IPS-NIHi7 (cell line): ENCODE measurements around the gene USP46.

ENCODE experiments used
- DNase-seq: peaks from one replicate; pipeline ENCODE4 v3.0.0; 2012; ENCODE audit warnings: mixed read lengths; ENCODE audit errors: extremely low spot score

The USP46 gene

GRCh38 chr4:52621567-52621966 is 37.5 kb downstream of the USP46 start:
- DNase-seq, result no peak

DNA sequence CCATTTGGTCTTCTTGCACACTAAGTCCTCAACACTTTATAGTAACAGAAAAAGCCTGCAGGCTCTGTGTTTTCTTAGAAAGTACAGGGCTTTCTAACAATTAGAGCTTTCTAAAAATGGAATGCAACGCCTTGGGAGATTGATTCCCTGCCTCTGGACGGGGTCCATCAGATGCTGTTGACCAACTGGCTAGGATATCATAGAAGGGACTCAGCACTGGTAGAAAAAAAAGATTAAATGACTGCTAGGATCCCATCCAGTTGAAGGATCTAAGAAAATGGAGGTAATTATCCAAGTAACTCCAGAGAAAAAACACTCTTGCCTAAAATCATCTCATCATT is 39.5 kb downstream of the USP46 start:
- DNase-seq, result no peak

DNA sequence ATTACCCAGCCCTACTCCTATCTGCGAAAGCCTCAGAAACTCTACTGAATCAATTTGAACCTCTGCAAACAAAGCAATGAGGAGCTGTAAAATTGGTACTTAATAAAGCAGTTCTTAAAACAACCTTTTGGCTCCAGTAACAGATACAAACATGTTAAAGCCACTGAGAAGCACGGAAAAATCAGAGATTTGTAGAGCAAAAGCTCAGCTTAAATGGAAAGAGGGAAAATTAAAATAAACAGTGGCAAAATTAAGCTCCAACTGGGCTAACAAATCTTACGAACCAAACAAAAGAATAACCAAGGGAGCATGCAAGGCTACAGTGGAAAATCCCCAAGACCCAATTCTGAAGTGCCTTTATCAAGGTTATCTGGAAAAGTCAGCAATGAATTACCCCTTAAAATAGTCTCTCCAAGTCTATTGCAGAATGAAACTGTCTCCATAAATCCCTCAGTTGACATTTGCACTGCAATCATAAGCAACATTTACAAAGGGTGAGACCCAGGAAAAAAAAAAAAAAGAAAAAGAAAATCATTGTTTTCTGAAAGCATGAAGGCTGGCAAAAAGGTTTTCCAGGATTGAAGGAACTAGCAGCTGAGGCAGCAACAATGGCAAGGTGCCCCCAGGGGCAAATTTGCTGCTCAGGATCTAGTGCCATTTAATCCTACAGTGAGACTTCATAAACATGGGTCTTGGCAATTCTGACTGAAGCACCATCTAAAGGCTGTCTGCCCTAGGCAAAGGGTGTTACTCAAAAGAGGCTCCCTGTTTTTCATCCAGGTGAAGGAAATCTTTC is 40.1 kb downstream of the USP46 start:
- DNase-seq, result no peak

- DNase-seq, result no peak
Measured at GRCh38 chr4:52617336-52618020, 41.6 kb downstream of the USP46 start.

- DNase-seq, result no peak
Measured at GRCh38 chr4:52614241-52614640, 44.9 kb downstream of the USP46 start.

GRCh38 chr4:52612341-52612740 is 46.8 kb downstream of the USP46 start:
- no peak for DNase-seq

DNA sequence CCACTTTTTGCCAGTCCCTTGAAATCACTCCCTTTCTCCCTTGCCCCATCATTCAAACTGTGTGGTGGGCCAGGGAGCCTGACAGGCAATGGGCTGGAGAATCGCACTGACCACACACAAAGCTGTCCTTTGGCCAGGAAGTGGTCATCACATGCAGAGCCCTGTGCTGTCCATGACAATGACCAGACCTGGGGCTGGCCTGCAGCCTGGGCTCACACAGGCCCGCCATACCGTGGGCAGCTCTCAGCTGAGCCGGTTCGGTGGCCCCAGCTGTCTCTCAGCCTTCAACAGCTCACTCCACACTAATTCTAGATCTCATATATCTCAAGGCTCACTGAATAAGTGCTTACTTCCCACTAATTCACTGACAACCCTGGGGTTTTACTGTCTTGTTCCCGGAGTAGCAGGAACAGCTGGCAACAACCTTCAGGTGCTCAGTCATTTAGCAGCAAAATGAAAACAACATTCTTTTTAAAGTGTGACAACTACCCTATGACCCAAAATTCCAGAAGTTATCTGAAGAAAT is 48.0 kb downstream of the USP46 start:
- no peak for DNase-seq

GRCh38 chr4:52606726-52607125 is 52.4 kb downstream of the USP46 start:
- no peak for DNase-seq

DNA sequence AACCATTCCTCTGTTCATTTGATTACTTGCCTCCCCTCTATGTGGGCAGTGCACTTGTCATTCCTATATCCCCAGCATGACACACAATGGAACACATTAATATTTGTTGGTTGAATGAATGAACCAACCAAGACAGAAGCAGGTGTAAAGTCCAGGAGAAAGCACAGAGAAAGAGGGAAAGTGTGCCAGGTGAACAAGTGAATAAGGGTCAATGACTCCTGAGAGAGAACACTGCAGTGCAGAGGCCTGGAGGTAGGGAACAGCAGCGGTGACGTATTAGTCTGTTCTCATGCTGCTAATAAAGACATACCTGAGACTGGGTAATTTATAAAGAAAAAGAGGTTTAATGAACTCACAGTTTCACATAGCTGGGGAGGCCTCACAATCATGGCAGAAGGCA is 53.1 kb downstream of the USP46 start:
- DNase-seq, result no peak

DNA sequence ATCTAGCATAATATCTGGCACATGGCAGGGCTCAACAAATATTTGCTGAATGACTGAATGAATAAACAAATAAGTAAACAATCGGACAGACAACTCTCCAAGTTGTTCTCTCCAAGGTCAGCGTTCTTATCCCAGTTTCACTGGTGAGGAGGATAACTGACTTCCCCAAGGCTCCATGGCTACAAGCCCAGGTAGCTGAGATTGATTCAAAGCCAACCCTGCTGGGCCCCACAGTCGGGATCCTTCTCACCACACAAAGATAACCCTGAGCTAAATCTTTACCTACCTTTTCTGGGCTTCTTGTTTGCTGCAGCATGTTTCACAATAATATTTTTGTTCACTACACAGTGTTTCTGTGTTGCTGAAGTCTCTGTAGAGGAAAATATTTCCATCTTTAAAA is 54.9 kb downstream of the USP46 start:
- DNase-seq, result no peak

DNA sequence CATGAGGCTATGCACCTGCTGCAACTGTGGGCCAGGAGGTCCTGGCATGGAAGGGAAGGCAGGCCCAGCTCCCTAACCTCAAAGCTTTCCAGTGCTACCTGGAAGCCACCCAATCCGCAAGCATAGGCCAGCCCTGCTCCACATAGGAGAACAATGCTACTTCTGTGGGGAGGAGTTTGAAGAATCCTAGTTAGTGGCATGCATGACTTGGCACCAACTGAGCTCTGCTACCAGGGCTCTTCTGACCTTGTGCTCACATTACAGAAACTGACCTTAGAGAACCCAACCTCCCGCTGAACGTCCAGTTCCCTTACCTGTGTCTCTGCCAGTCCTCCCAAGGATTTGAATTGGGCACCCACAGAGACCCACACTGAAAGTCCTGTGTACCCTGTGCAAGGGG is 58.8 kb downstream of the USP46 start:
- no peak for DNase-seq

GRCh38 chr4:52595001-52595400 is 64.1 kb downstream of the USP46 start:
- no peak for DNase-seq

GRCh38 chr4:52592287-52592686 is 66.8 kb downstream of the USP46 start:
- DNase-seq, result no peak

DNA sequence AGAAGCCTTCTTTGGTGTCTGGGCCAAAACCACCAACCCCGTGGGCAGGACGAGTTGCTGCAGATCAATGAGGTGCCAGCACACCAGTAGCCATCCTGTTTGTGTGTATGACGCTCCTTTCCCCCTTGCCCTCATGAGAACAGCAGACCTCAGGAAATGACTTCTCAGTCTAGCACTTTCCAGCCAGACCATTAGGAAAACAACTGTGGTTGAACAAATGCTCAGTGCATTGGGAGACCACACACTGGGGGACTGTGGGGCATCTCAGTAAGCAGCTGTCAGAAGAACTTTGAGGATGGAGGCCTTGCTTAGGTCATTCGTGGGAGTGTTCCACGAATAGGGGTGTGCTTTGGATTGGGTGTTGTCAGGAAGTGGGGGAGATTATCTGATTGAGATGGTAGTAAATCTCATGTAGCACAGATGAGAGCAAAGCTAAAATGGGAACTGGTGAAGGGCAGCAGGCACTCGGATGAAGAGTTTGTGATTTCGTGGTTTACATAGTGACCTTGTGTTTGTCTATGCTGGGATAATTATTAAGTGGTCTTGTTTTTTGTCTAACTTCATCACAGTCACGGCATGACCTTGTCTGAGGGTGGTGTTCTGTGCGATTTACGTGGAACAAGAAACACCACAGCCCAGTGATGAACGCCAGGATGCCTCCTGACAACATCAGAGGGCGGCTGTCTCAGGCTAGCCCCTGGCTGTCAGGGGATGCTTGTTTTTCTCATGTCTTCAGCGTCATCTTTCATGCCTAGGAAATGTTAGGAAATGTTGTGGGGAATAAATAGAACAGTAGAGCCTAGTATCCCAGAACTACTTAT is 70.1 kb downstream of the USP46 start:
- no peak for DNase-seq

DNA sequence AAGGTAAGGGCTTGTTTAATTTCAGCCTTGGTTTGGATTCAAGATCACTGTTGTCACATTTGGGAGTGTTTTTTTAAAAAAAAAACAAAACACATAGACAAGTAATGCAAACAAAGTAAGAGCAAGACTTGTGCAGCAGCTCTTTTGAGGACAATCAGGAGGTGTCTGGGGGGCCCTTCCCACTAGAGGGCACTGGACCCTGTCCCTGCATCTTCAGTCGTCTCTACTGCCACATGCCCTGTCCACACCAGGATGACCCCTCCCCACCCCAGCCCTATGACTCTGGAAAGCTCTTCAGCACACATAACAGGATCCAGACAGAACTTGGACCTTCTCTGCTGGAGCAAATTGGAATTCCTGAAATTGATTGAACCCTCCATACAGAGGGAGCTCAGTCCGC is 71.0 kb downstream of the USP46 start:
- peak; percentile 84 for DNase-seq

DNA sequence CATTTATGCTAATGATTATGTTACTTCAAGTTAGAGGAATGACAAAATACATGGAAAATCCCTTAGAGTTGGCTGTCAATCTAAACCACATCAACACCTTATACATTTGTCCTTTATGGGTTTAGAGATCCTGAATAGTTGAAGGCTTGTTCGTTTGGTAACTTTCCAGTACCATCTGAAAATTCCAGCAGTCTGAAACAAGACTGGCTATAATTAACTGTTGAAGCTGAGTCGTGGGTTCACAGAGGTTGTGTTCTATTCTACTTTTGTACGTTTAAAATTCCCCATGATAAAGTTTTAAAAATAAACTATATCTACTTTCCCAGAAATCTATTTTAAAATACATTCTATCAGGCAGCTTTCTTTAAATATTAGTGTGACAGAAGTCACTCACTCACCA is 73.0 kb downstream of the USP46 start:
- no peak for DNase-seq

- no peak for DNase-seq
Measured at GRCh38 chr4:52585379-52585778, 73.7 kb downstream of the USP46 start.

DNA sequence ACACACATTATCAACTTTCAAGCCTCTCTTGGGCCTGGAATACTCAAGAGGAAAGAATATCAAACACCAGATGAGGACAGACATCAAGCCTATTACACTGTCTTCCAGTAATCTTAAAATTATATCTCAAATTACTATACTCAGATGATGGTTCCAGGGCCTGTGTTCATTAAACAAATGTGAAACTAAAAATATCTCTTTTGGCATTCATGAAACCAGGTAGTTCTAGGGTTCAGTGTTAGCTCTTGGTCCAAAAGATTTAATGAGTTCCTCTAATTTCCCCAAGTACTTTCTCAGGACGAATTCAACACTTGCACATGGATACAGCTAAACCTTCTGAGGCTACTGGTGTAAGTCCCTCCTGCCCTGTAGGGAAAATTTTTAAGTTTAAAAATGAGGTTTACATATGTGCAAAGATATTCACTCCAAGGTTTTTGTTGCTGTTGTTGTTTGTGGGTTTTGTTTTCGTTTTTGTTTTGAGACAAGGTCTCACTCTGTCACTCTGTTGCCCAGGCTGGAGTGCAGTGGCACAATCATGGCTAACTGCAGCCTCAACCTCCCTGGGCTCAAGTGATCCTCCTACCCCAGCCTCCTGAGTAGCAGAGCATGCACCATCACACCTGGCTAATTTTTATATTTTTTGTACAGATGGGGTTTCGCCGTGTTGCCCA is 79.4 kb downstream of the USP46 start:
- no peak for DNase-seq

DNA sequence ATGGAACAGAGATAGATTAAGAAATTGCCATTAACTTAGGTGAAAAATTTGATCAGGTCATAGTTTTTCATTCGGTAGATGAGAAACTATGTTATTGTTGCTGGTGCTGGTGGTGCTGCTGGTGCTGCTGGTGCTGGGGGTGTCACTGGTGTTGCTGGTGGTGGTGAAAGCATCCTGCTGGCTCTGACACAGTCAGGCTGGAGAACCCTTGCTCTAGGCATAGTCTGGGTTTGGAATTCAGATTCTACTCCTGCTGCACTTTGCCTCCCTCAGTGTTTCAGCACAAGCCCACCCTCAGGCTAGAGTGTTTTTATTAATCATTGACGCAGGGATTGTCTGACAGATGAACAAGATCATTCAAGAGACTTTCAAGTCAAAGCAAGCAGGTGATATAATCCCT is 80.2 kb downstream of the USP46 start:
- no peak for DNase-seq

GRCh38 chr4:52577624-52577962 is 81.5 kb downstream of the USP46 start:
- no peak for DNase-seq

GRCh38 chr4:52576961-52577623 is 82.0 kb downstream of the USP46 start:
- no peak for DNase-seq

GRCh38 chr4:52576326-52576725 is 82.8 kb downstream of the USP46 start:
- DNase-seq, result no peak
